Astrocyte (in vitro differentiated cells and primary cell): ENCODE results near the gene HTR1D.

Source experiments
- CTCF ChIP-seq: IDR thresholded peaks from 2 replicates; pipeline ENCODE4 v1.5.1; 2011; ENCODE audit warnings: low read depth, mild to moderate bottlenecking, inconsistent platforms, low read length, moderate library complexity; ENCODE audit not compliant: insufficient read depth
- EZH2 ChIP-seq: IDR thresholded peaks from 2 replicates; pipeline ENCODE4 v1.6.1; 2012; ENCODE audit warnings: mild to moderate bottlenecking, low read length, inconsistent platforms; ENCODE audit not compliant: insufficient read depth

GRCh38 chr1:23166854-23167253 lies 50.4 kb downstream of the HTR1D start:
- TF ChIP-seq CTCF, result peak; percentile 1
- TF ChIP-seq EZH2, result no peak
